Epithelial cell of proximal tubule (primary cell): ENCODE results near the gene MRPS15. TPM values are rescaled to one million over a fixed set of nuclear protein-coding genes. Genes with fewer than 3 reads are reported as not detected.

Experiments used
- DNase-seq: peaks from one replicate; pipeline ENCODE4 v3.0.0-alpha.2; 2011; ENCODE audit warnings: low read depth
- H3K4me3 ChIP-seq: 2 replicates; pipeline ENCODE4 v1.5.1; 2011; ENCODE audit warnings: low read depth, mild to moderate bottlenecking, low read length
- total RNA-seq: library from RNA; depleted of rRNA; stranded (reverse); fragments of >200 nt; gene quantifications from 2 replicates; pipeline ENCODE4 v1.2.3, GENCODE V29; 2015
- TF ChIP-seq, protein P1 (sequence below): conservative IDR thresholded peaks from 2 replicates; pipeline ENCODE4 v1.5.1; 2012; ENCODE audit warnings: low read depth, mild to moderate bottlenecking, low read length

The MRPS15 gene
- total RNA-seq, 1 donor from 2014 or later = 94.7 TPM

DNA sequence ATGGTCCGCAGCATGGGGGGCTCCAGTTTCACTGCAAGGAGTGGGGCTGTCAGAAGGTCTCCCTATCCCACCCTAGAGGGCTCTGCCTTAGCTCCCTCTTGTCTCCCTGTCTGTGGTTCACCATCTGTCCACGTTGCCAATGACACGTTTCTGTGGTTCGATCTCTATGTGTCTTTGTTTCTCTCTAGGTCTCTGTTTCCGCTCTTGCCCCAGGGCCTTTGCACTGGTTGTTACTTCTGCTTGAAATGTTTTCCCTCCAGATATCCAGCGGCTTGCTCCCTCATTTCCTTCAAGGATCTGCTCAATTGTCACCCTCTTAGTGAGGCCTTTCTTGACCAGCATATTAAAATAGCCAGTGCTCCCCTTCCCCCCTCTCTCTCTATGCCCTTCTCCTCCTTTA is 8.5 kb upstream of the MRPS15 start:
- TF ChIP-seq, protein P1, sequence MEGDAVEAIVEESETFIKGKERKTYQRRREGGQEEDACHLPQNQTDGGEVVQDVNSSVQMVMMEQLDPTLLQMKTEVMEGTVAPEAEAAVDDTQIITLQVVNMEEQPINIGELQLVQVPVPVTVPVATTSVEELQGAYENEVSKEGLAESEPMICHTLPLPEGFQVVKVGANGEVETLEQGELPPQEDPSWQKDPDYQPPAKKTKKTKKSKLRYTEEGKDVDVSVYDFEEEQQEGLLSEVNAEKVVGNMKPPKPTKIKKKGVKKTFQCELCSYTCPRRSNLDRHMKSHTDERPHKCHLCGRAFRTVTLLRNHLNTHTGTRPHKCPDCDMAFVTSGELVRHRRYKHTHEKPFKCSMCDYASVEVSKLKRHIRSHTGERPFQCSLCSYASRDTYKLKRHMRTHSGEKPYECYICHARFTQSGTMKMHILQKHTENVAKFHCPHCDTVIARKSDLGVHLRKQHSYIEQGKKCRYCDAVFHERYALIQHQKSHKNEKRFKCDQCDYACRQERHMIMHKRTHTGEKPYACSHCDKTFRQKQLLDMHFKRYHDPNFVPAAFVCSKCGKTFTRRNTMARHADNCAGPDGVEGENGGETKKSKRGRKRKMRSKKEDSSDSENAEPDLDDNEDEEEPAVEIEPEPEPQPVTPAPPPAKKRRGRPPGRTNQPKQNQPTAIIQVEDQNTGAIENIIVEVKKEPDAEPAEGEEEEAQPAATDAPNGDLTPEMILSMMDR = no peak
- no peak overlapping the region for H3K4me3 ChIP-seq
- no peak for DNase-seq

DNA sequence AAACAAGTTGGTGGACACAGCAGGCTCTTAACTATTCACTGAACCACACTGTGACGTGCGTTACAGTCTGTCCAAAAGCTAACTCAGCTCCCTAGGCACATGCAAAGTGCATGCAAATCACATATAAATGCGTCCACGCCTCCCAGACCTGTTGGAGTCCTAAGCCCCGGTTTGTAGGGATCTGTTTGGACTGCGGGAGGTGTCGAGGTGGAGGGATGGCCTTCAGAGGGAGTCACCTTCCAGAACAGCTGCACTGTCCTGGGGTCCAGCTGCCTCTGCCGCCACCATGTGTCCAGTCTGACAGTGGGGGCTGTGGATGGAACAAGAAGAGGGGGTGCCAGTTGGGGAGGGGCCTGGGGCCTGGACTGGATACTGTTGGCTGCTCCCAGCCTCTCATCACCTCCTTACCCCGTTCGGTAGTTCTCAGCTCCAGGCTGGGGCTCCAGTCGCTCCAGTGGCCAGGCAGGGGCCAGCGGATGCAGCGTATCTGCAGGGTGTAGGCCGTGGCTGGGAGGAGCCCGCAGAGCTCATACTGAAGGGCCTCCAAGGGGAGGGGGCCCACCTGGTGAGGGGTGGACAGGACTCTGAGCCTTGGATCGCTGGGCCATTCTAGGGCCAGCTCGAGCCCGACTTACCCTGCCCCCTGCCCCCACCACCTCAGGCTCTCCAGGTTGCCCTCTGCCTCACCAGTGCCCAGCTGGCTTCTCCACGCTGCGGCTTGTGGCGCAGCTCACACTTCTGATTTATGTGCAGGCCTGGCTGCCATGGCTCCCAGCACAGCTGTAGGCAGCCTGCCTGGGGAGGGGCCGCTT is 7.9 kb upstream of the MRPS15 start:
- no peak for DNase-seq
- TF ChIP-seq, protein P1 = no peak
- no peak overlapping the region for H3K4me3 ChIP-seq

DNA sequence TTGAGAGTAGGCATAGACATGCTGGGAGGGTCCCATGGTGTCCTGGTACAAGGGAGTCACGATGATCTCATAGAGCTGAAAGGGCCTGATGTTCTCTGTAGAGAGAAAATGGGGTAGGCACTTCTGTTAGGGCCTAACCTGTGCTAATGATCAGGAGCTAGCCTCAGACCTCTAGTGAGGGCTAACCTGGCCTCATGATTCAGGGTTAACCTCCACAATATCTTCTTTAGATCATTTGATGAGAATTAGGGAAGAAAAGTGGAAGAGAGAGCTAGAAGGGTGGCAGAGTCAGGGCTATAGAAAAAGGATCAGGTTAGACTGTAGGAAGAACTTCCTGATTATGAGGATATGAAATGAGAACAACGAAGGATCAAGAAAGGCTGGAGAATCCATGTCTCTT is 5.0 kb upstream of the MRPS15 start:
- TF ChIP-seq, protein P1 = no peak
- DNase-seq = no peak

DNA sequence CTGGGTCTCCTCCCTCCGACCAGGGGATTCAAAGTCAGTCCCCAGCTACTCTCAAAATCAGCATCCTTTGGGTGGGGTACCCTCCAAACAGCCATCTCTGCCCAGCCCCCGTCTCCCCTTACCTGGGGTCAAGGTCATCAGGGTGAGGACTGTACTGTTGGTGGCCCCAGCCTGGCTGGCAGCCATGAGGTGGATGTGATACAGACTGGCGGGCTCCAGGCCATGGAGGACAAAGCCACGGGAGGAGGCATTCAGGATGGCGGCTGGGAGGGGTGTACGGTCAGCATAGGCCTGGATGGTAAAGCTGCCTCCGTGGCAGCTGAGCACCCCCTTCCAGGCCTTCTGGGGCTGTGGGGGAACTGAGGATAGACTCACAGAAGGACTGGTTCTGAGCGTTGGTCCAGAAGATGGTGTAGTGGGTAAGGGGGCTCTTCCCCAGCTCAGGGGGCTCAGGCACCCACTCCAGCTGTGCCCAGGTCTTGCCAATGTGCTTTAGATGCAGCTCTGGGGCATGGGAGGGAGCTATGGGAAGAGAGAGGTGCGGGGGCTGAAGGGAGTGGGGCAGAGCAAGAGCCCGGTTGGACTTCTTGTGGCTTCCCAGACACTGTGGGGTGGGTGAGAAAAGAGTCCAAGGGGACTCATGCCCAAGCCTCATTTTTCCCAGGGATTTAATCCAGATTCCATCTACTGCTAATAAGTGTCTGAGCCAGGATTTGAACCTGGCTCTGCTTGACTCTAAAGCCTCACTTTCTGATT is 3.7 kb upstream of the MRPS15 start:
- DNase-seq = no peak
- H3K4me3 ChIP-seq = no peak overlapping the region
- TF ChIP-seq, protein P1 = no peak

More for the DNA sequence above, 5.0 kb upstream of the MRPS15 start:
- no peak overlapping the region for H3K4me3 ChIP-seq

DNA sequence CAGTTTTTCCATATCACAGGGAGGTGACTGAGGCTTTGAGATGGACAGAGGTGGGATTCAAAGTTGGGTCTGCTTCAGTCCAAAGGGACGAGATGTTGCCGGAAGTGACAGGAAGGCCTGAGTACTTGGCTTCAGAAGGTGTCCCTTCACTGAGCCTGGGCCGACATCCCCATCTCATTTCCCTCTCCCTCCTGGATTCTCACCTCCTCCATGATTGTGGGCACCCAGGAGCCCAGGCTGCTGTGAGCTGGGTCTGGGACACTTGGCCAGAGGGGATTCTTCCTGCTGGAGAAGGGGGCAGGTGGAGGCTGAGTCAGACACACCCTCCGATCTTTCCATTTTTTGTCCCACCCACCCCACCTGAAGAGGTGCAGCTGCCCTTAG is 2.8 kb upstream of the MRPS15 start:
- TF ChIP-seq, protein P1 = no peak
- no peak overlapping the region for H3K4me3 ChIP-seq
- DNase-seq = no peak

DNA sequence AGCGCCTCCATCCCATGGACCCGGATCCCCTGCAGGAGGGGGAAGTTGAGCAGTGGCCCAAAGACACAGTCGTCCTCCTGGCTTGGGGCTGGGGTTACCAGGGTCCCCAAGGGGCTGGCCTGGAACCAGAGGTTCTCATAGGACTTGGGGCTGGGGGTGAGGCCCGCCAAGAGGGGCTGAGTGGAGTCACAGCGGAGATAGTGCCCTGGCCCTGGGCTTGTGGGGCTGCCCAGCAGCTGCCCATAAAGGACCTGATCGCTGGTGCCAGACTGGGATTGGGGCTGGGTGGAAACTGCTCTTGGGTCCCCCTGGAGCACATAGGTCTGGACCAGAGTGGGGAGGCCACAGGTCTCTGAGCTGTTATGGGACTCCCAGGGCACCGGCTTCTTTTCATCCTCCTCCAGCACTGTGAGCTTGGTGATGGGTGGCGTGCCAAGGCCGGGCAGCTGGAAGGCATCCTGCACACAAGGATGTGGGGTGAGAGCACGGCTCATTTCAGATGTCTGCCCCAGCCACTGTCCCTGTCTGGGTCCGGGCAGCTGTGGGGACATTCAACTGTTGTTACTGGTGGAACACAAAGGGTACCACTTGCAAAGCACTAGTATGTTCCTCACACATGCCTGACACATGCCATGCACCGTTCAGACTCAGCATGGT is 2.3 kb upstream of the MRPS15 start:
- no peak overlapping the region for H3K4me3 ChIP-seq
- TF ChIP-seq, protein P1 = no peak
- no peak for DNase-seq
